ENCODE results near the gene PRKAR2B.

- no peak for TF ChIP-seq SP1 (IDR thresholded peaks at IDR 0.05; ENCODE audit: low read depth)
- TF ChIP-seq, protein P1, sequence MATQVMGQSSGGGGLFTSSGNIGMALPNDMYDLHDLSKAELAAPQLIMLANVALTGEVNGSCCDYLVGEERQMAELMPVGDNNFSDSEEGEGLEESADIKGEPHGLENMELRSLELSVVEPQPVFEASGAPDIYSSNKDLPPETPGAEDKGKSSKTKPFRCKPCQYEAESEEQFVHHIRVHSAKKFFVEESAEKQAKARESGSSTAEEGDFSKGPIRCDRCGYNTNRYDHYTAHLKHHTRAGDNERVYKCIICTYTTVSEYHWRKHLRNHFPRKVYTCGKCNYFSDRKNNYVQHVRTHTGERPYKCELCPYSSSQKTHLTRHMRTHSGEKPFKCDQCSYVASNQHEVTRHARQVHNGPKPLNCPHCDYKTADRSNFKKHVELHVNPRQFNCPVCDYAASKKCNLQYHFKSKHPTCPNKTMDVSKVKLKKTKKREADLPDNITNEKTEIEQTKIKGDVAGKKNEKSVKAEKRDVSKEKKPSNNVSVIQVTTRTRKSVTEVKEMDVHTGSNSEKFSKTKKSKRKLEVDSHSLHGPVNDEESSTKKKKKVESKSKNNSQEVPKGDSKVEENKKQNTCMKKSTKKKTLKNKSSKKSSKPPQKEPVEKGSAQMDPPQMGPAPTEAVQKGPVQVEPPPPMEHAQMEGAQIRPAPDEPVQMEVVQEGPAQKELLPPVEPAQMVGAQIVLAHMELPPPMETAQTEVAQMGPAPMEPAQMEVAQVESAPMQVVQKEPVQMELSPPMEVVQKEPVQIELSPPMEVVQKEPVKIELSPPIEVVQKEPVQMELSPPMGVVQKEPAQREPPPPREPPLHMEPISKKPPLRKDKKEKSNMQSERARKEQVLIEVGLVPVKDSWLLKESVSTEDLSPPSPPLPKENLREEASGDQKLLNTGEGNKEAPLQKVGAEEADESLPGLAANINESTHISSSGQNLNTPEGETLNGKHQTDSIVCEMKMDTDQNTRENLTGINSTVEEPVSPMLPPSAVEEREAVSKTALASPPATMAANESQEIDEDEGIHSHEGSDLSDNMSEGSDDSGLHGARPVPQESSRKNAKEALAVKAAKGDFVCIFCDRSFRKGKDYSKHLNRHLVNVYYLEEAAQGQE (IDR thresholded peaks at IDR 0.05; ENCODE audit: low read depth) = no peak
- TF ChIP-seq, protein P2, sequence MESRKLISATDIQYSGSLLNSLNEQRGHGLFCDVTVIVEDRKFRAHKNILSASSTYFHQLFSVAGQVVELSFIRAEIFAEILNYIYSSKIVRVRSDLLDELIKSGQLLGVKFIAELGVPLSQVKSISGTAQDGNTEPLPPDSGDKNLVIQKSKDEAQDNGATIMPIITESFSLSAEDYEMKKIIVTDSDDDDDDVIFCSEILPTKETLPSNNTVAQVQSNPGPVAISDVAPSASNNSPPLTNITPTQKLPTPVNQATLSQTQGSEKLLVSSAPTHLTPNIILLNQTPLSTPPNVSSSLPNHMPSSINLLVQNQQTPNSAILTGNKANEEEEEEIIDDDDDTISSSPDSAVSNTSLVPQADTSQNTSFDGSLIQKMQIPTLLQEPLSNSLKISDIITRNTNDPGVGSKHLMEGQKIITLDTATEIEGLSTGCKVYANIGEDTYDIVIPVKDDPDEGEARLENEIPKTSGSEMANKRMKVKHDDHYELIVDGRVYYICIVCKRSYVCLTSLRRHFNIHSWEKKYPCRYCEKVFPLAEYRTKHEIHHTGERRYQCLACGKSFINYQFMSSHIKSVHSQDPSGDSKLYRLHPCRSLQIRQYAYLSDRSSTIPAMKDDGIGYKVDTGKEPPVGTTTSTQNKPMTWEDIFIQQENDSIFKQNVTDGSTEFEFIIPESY (IDR thresholded peaks at IDR 0.05; ENCODE audit: extremely low read depth, insufficient replicate concordance, low read length) = no peak
- no peak for TF ChIP-seq CTCF (IDR thresholded peaks at IDR 0.05 in 2 of 3, conservative IDR thresholded peaks at IDR 0.05 in 1 of 3; ENCODE audit: borderline replicate concordance in 1 of 3, insufficient read depth in 1 of 3, low read depth in 2 of 3, low read length in 2 of 3)
- TF ChIP-seq POLR2A (IDR thresholded peaks at IDR 0.05; ENCODE audit: borderline replicate concordance, extremely low read depth, insufficient read depth, insufficient read length) = no peak
- no peak for TF ChIP-seq EZH2phosphoT487 (IDR thresholded peaks at IDR 0.05; ENCODE audit: borderline replicate concordance)
- no peak for TF ChIP-seq ZFX (IDR thresholded peaks at IDR 0.05)
- no peak for TF ChIP-seq SRF (IDR thresholded peaks at IDR 0.05; ENCODE audit: low read depth)
- TF ChIP-seq, protein P3, sequence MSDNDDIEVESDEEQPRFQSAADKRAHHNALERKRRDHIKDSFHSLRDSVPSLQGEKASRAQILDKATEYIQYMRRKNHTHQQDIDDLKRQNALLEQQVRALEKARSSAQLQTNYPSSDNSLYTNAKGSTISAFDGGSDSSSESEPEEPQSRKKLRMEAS (IDR thresholded peaks at IDR 0.05) = no peak
- TF ChIP-seq EZH2 (IDR thresholded peaks at IDR 0.05) = no peak
- TF ChIP-seq SIN3A (IDR thresholded peaks at IDR 0.05; ENCODE audit: low read depth) = no peak
- no peak for TF ChIP-seq CEBPB (IDR thresholded peaks at IDR 0.05; ENCODE audit: low read depth)
- TF ChIP-seq CBX3 (IDR thresholded peaks at IDR 0.05; ENCODE audit: low read depth) = no peak
Measured at GRCh38 chr7:107012691-107013090, 31.8 kb upstream of the PRKAR2B start.
